Measurements from ENCODE around the gene SPPL2B.

The SPPL2B gene

GRCh38 chr19:2306281-2306806 lies 22.1 kb upstream of the SPPL2B start:
- ChIA-PET CTCF (no interaction called here), POLR2A (no interaction called here)
- no peak for DNase-seq (ENCODE audit: extremely low spot score)
- TF ChIP-seq SUZ12 (IDR thresholded peaks at IDR 0.05) (no peak), ZNF384 (IDR thresholded peaks at IDR 0.05) (no peak), SP1 (IDR thresholded peaks at IDR 0.05) (no peak), CTBP1 (IDR thresholded peaks at IDR 0.05; ENCODE audit: borderline replicate concordance) (no peak), ELF4 (IDR thresholded peaks at IDR 0.05) (no peak), FOXK2 (IDR thresholded peaks at IDR 0.05) (no peak), BHLHE40 (IDR thresholded peaks at IDR 0.05; ENCODE audit: borderline replicate concordance) (no peak), PKNOX1 (IDR thresholded peaks at IDR 0.05) (no peak), FOXA1 (IDR thresholded peaks at IDR 0.05) (no peak), TARDBP (IDR thresholded peaks at IDR 0.05) (no peak), LEF1 (IDR thresholded peaks at IDR 0.05; ENCODE audit: borderline replicate concordance) (no peak), NFRKB (IDR thresholded peaks at IDR 0.05) (no peak), ARNT (IDR thresholded peaks at IDR 0.05) (no peak), L3MBTL2 (conservative IDR thresholded peaks at IDR 0.05) (no peak), FOXM1 (IDR thresholded peaks at IDR 0.05; ENCODE audit: borderline replicate concordance) (no peak), HDGF (IDR thresholded peaks at IDR 0.05; ENCODE audit: borderline replicate concordance) (no peak)

GRCh38 chr19:2306971-2307370 lies 21.5 kb upstream of the SPPL2B start:
- POLR2A ChIA-PET, result no interaction called here
- CTCF ChIA-PET, result no interaction called here
- TF ChIP-seq PKNOX1 (IDR thresholded peaks at IDR 0.05) (no peak), FOXK2 (IDR thresholded peaks at IDR 0.05) (no peak), SP1 (IDR thresholded peaks at IDR 0.05) (no peak), BHLHE40 (IDR thresholded peaks at IDR 0.05; ENCODE audit: borderline replicate concordance) (no peak), SUZ12 (IDR thresholded peaks at IDR 0.05) (no peak), ARNT (IDR thresholded peaks at IDR 0.05) (no peak), FOXM1 (IDR thresholded peaks at IDR 0.05; ENCODE audit: borderline replicate concordance) (no peak), ELF4 (IDR thresholded peaks at IDR 0.05) (no peak), HDGF (IDR thresholded peaks at IDR 0.05; ENCODE audit: borderline replicate concordance) (no peak), CTBP1 (IDR thresholded peaks at IDR 0.05; ENCODE audit: borderline replicate concordance) (no peak), FOXA1 (IDR thresholded peaks at IDR 0.05) (no peak), LEF1 (IDR thresholded peaks at IDR 0.05; ENCODE audit: borderline replicate concordance) (no peak), ZNF384 (IDR thresholded peaks at IDR 0.05) (no peak), L3MBTL2 (conservative IDR thresholded peaks at IDR 0.05) (no peak), TARDBP (IDR thresholded peaks at IDR 0.05) (no peak), NFRKB (IDR thresholded peaks at IDR 0.05) (no peak)
- DNase-seq (ENCODE audit: extremely low spot score), result no peak

GRCh38 chr19:2307518-2308012 lies 20.9 kb upstream of the SPPL2B start:
- ChIA-PET POLR2A (no interaction called here), CTCF (no interaction called here)
- TF ChIP-seq BHLHE40 (IDR thresholded peaks at IDR 0.05; ENCODE audit: borderline replicate concordance), result no peak
- no peak for TF ChIP-seq ELF4 (IDR thresholded peaks at IDR 0.05)
- no peak for TF ChIP-seq ARNT (IDR thresholded peaks at IDR 0.05)
- TF ChIP-seq SP1 (IDR thresholded peaks at IDR 0.05), result no peak
- TF ChIP-seq CTBP1 (IDR thresholded peaks at IDR 0.05; ENCODE audit: borderline replicate concordance), result no peak
- TF ChIP-seq NFRKB (IDR thresholded peaks at IDR 0.05), result no peak
- TF ChIP-seq L3MBTL2 (conservative IDR thresholded peaks at IDR 0.05), result no peak
- TF ChIP-seq FOXK2 (IDR thresholded peaks at IDR 0.05), result no peak
- no peak for DNase-seq (ENCODE audit: extremely low spot score)

- DNase-seq (ENCODE audit: extremely low spot score), result peak; percentile 44
- TF ChIP-seq L3MBTL2 (conservative IDR thresholded peaks at IDR 0.05) (peak; percentile 62; the same call in 1 of the 2 replicates), FOXM1 (IDR thresholded peaks at IDR 0.05; ENCODE audit: borderline replicate concordance) (no peak), NFRKB (IDR thresholded peaks at IDR 0.05) (no peak)
- CTCF ChIA-PET, result no interaction called here
- POLR2A ChIA-PET, result no interaction called here
Measured at GRCh38 chr19:2308114-2308556, 20.3 kb upstream of the SPPL2B start, which contains the start of gene LINGO3. Gene LINGO3 (minus strand): TSS chr19:2308154. CDS start chr19:2291776, 16,378 bp downstream.

- CTCF ChIA-PET, result interaction anchor here (0.7 kb wide), 1 partner anchor 57 kb away, joined by 3 read pairs; no protein-coding TSS in a partner anchor
- TF ChIP-seq CTBP1 (IDR thresholded peaks at IDR 0.05; ENCODE audit: borderline replicate concordance) (no peak), PKNOX1 (IDR thresholded peaks at IDR 0.05) (no peak), L3MBTL2 (conservative IDR thresholded peaks at IDR 0.05) (no peak), ZNF384 (IDR thresholded peaks at IDR 0.05) (no peak), ELF4 (IDR thresholded peaks at IDR 0.05) (no peak), HDGF (IDR thresholded peaks at IDR 0.05; ENCODE audit: borderline replicate concordance) (no peak), BHLHE40 (IDR thresholded peaks at IDR 0.05; ENCODE audit: borderline replicate concordance) (no peak), SUZ12 (IDR thresholded peaks at IDR 0.05) (no peak), FOXM1 (IDR thresholded peaks at IDR 0.05; ENCODE audit: borderline replicate concordance) (no peak), LEF1 (IDR thresholded peaks at IDR 0.05; ENCODE audit: borderline replicate concordance) (no peak), TARDBP (IDR thresholded peaks at IDR 0.05) (no peak), NFRKB (IDR thresholded peaks at IDR 0.05) (no peak), ARNT (IDR thresholded peaks at IDR 0.05) (no peak), SP1 (IDR thresholded peaks at IDR 0.05) (no peak), FOXK2 (IDR thresholded peaks at IDR 0.05) (no peak), FOXA1 (IDR thresholded peaks at IDR 0.05) (no peak)
- POLR2A ChIA-PET, result no interaction called here
- DNase-seq (ENCODE audit: extremely low spot score), result no peak
Measured at GRCh38 chr19:2309734-2310362, 18.6 kb upstream of the SPPL2B start.

- TF ChIP-seq L3MBTL2 (conservative IDR thresholded peaks at IDR 0.05) (no peak), TARDBP (IDR thresholded peaks at IDR 0.05) (no peak), PKNOX1 (IDR thresholded peaks at IDR 0.05) (no peak), ZNF384 (IDR thresholded peaks at IDR 0.05) (no peak), SP1 (IDR thresholded peaks at IDR 0.05) (no peak), BHLHE40 (IDR thresholded peaks at IDR 0.05; ENCODE audit: borderline replicate concordance) (no peak), FOXA1 (IDR thresholded peaks at IDR 0.05) (no peak), ARNT (IDR thresholded peaks at IDR 0.05) (no peak), CTBP1 (IDR thresholded peaks at IDR 0.05; ENCODE audit: borderline replicate concordance) (no peak), NFRKB (IDR thresholded peaks at IDR 0.05) (no peak), SUZ12 (IDR thresholded peaks at IDR 0.05) (no peak), FOXK2 (IDR thresholded peaks at IDR 0.05) (no peak), ELF4 (IDR thresholded peaks at IDR 0.05) (no peak), HDGF (IDR thresholded peaks at IDR 0.05; ENCODE audit: borderline replicate concordance) (no peak), LEF1 (IDR thresholded peaks at IDR 0.05; ENCODE audit: borderline replicate concordance) (no peak), FOXM1 (IDR thresholded peaks at IDR 0.05; ENCODE audit: borderline replicate concordance) (no peak)
- ChIA-PET CTCF (no interaction called here), POLR2A (no interaction called here)
- no peak for DNase-seq (ENCODE audit: extremely low spot score)
Measured at GRCh38 chr19:2311093-2311492, 17.4 kb upstream of the SPPL2B start.
